GM18870 (cell line): ENCODE measurements around the gene PARM1.
A peak's percentile ranks its signal among the peaks of the same experiment; 100 is the strongest.

Experiments
- ATAC-seq: cut with Tn5 transposase; IDR thresholded peaks from one replicate; pipeline ENCODE4 v1.9.1; 2021; ENCODE audit warnings: moderate library complexity; ENCODE audit not compliant: unreplicated experiment

PARM1 gene, protein sequence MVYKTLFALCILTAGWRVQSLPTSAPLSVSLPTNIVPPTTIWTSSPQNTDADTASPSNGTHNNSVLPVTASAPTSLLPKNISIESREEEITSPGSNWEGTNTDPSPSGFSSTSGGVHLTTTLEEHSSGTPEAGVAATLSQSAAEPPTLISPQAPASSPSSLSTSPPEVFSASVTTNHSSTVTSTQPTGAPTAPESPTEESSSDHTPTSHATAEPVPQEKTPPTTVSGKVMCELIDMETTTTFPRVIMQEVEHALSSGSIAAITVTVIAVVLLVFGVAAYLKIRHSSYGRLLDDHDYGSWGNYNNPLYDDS

DNA sequence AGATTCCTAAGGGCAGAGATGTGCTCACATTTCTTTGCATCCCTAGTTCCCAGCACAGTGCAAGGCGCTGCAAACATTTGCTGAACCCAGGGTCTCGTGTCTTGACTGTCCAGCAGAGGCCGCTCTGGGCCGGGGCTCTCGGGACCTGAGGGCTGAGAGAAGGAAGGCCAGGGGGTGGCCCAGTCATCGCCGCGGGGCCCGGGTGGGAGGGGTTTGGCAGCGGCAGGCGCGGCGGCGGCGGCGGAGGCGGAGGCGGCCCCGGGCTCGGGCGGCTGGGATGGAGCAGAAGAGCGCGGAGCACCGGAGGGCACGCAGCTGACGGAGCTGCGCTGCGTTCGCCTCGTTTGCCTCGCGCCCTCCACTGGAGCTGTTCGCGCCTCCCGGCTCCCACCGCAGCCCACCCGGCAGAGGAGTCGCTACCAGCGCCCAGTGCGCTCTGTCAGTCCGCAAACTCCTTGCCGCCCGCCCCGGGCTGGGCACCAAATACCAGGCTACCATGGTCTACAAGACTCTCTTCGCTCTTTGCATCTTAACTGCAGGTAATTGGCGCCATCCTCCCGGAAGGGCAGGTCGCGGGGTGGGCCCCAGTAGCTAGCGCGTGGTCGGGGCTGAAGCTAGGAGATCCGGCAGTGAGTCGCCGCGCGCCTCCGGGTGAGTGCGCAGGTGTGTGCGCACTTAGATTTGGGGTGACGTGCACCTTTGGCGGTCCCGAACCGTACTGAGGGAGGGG is at the start of gene PARM1:
TSS of gene PARM1 (plus strand) at position 285 of the 730 bp plus-strand sequence. CDS start at position 497, 212 bp downstream.
- peak; percentile 58 for ATAC-seq

DNA sequence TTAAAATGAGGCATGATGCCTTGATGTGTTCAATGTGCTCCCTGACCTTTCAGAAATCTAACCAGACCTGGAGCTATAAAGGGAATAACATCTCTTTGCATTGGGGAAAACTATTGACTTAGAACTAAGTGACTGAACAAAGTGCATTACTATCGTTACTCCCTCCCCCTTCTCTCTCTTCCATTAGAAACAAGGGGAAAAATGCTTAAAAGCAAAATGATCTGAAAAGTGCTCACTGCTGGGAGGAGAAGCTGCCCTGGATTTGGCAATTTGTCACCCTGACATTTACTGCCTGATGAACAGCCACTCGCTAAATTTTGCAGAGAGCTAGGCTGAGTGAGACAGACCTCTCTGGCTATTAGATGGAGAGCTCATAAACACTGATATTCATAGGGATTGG is 48.6 kb upstream of the PARM1 start:
- ATAC-seq, result no peak

DNA sequence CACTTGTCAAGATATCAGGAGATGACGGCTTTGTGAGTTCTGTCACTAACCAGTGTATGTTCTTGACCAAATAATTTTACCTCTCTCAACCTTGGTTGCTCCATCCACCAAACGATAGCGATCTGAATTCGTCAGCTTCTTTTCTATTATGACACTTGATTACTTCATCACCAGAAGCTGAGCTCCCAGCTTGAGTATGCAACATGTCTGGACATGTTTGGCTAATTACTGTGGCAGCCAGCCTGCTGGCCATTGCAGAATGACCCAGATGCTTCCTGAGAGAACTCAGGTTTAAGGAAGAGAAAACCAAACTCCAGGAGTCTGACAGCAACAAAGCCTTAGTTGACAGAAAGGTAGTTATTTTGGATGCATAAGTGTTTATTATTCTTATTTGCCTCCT is 46.4 kb upstream of the PARM1 start:
- no peak for ATAC-seq

DNA sequence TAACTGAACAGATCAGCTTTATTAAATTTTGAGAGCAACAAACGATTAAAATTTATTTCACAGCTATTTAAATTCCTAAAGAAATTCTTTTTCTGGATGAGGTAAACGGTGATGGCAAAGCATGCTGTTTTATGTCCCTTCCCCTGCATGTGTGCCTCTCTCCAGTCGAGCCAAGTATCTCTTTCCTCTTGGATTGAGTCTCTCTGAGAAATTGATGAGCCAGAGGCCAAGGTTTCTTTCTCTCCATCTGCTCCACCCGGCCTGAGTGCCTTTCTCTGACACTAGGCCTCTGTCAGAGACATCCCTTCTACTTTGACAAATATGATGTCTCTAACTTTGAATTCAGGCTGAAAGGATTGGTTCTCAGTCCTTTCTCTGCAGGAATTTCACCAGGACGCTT is 42.6 kb upstream of the PARM1 start:
- ATAC-seq, result no peak

DNA sequence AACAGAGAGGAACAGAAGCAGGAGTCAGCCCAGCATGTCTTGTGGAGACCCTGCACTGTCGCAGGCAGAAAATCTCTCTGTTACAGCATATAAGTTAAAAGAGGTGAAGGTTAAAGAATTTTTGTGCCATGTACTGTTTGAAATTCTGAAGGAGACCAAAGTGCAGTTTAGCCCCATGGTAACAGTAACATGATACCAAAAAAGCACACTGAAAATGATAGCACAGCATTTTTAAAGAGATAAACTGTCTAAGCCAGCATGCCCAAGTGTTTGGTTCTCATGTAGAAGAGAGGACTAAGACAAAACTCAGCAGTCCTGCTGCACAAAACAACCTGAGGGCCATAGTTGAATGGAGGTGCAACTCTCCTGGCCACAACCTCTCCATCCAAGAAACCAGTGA is 41.9 kb upstream of the PARM1 start:
- ATAC-seq, result no peak

DNA sequence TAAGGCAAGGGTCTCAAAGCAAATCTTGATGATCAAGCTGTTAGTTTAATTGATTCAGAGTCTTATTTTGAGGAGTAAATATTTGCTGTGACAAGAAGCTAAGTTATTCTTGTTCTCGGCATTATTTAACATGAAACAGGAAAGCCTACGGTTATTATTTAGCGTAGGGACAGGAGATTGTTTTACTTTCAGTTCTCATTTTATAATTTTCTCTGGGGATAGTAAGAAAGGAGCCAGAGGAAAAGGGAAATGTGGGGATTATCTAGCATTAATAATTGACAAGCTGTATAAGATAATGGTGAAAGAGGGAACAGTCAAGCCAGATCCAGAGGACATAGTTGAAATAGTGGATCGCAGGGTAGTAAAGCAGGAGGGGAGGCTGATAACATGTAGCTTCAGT is 39.7 kb upstream of the PARM1 start:
- no peak for ATAC-seq

DNA sequence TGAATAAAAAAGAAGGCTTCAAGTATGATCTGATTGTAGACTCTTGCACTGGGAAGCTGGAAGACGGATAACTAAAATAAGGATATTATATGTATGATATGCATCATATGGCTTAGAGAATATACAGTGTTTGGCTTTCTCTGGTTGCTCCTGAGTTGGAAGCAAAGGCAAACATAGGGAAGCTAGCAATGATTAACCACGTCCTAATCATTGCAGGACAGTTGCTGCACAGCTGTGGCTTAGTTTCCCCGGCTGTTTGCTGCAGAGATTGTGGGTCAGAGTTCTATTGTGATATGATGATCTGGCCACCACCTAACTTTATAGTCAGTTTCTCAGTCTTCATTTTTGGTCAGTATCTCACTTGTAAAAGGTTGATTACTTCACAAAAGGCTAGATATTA is 36.3 kb upstream of the PARM1 start:
- ATAC-seq, result no peak

DNA sequence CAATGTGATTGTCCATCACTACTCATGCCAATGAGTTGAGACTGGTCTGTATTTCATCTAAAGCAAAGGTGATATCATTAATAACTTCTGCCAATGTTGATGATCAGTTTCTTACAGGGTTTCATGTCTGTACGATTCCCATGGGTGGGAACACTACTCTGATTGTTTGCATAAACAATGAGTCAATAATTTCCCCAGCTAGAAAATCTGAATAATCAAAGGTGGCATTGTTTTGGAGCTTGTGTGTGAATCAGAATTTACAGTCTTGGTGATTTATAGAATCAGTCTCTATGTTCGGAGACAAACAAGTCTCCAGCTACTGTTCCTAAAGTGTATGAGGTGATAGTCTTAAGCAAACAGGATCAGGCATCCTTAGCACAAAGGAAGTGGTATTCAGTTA is 35.5 kb upstream of the PARM1 start:
- no peak for ATAC-seq

DNA sequence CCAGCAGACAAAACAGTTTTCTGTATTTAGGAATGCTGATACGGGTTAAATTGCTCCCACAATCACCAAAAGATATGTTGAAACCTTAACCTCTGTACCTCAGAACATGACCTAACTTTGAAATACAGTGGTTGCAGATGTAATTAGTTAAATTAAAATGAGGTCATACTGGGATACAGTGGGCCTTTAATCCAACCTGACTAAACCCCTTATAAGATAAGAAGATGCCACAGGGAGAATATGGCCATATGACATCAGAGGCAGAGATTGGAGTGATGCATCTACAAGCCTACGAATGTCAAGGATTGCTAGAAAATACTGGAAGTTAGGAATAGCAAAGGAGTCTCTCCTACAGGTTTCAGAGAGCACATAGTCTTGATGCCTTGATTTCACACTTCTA is 32.1 kb upstream of the PARM1 start:
- ATAC-seq, result no peak

DNA sequence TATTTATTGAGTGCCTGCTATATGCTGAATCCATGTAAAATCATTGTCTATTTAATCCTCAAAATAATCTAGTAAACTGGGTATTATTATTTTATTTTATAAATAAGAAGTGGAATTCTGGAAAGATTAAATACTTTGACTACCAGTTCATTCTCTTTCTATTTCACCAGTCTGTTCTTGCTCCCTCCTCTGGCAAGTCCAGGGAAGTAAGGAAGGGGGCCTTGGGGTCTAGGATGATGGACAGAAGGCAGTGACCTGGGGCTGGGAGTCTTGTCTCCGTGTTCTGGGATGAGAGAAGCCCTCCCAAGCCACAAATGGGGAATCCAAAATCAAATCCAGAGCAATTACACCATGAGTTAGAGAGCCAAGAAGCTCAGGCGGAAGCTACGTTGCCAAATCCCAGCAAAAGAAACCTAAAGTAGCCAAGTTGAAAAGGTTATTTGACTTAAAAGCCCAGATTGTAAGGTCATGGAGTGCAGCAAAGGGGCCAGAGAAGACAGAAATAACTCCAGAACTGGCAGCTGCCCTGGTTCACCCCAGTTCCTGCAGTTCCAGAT is 28.3 kb upstream of the PARM1 start:
- ATAC-seq, result no peak

DNA sequence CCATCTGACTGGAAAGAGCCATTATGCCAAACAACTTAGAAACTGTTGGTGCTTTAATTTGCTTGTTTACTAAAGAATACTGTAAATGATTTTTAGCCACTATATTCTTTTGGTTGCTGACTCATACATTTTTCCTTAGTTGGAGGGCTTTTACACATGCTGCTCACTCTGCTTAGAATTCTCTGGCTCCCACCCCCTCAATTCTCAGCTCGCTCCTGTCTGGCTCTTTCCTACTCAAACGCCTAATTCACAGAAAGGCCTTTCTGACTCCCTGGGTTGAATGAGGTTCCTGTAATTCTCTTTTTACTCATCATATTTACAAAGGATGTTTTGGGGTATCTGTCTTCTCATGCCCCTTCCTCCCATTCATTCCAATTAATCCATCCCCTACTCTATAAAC is 26.1 kb upstream of the PARM1 start:
- ATAC-seq, result no peak

DNA sequence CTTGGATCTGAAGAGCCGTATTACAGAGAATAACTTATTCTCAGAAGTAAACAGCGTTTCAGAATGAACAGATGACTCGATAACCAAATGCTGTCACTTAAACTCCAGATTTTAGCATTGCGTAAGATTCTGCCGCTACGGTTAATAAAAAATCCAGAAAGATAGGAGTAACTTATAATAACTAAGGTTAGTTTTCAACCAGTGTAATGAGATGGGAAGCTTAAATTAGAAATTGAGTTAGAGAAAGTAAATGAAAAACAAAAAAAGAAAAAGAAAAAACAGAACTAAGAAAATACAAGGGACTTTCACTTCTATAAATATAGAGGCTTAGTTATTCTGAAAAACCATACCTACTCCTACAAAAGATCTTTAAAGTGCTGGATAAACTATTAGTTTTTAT is 13.1 kb upstream of the PARM1 start:
- ATAC-seq, result peak; percentile 64

DNA sequence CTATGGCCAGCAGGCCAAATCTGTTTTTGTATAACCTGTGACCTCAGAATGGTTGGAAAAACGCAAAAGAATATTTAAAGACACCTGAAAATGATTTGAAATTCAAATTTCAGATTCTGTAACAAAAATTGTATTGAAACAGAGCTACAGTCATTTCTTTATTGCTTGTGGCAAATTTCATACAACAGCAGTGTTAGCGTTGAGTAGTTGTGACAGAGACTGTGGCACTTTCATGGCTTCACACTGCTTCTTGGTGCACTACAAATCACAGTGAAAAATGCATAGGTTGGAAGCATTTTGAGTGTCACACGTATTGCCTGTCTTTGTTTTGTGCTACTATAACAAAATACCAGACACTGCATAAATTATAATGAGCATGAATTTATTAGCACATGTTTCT is 12.2 kb upstream of the PARM1 start:
- ATAC-seq, result no peak

DNA sequence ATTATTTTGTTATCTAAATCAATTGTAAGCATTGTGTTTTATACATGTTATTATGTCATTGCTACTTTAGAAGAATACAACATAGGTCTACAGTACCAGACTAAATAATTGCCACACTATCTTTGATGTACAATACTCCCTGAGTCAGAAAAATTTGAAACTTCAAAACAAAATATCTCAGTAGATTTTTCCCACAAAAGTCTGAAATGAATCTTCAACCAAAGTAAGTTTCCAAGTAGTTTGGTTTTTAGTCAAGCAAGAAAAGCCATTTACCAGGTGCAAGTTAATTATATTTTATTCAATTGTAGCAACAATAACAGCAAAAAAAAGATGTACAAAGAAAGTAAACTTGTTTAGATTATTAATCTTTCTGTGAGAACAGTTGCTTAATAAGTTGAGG is 11.4 kb upstream of the PARM1 start:
- ATAC-seq, result no peak

DNA sequence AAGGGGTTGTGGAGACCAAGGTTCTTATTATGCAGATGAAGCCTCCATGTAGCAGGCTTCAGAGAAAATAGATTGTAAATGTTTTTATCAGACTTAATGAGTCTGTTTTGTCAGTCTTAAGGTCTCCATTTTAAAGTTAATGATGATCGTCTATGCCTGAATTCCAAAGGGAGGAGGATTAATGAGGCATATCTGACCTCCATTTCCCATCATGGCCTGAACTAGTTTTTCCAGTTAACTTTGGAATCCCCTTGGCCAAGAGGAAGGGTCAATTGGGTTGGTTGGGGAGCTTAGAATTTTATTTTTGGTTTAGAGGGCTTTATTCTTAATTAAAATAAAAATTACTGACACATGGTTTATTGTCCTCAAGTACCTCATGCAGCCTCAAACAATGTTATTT is 6.9 kb upstream of the PARM1 start:
- ATAC-seq, result no peak

DNA sequence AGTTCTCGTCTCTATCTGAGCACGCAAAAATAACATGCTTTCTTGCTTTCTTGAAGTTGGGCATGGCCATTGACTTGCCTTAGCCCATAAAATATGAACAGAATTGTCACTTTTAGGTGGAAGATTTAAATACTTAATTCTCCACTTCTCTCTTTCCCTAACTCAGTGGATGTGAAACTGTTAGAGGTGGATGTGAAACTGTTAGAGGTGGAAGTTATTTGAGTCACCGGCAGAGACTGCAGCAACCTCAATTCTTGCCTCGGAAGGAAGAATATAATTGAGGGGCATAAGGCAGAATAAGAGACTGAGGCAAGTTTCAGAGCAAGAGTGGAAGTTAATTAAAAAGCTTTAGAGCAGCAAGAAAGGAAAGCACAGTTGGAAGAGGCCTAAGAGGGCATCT is 2.8 kb upstream of the PARM1 start:
- ATAC-seq, result peak; percentile 61

DNA sequence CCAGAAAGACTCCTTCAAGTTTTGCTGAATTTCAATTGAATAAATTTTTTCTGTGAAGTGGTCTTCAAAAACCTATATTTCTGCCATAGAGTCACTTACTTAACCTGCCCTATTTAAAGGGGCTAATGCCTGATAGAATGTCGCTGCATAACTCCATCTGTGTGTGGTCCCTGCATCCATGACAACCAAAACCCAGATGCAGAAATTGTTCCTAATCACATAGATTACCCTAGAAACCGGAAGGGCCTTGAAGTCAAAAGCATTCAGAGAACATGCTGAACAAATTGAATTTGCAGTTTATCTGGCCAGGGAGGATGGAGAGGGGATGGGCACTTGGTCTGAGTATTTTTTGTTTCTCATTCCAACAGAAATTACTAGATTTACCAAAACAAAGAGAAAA is 1.5 kb upstream of the PARM1 start:
- ATAC-seq, result no peak

DNA sequence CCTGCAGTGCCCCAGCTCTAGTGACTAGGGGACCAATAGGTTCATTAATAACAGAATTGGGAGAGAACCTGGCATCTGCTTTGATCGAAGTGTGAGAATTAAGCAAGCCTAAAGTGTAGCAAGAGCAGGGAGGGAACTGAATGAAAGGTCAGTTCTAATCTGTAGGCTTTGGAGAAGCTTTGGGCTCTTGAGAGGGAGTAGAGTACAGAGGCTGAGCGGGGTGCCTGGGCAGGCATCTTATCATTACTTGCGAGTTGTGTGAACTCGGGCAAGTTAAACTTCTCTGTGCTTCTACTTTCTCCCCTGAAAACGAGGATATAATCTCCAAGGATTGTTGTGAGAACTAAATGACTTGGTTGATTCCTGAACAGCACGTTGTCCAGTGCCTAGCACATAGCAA is 906 bp upstream of the PARM1 start:
- no peak for ATAC-seq

DNA sequence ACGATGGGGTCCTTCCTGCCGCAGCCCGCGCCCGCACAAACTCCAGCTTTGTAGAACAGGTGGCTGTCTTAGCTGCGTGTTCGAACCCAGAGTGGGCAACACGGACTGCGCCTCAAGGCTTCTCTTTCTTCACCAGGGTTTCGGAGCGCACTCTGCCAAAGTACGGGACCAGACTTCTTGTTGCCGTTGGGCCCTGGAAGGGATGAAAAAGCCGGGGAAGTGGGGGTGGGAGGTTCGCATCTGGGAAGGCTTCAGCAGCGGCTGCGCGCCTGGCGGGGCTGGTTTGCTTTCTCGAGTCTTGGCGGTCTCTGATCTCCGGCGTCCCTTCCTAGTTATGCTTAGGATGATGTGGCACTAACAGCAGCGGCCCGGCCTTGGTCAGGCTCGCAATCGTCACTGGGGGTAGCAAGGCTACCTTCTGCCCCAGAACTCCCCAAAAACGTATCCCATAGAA is 673 bp downstream of the PARM1 start:
- ATAC-seq, result no peak

DNA sequence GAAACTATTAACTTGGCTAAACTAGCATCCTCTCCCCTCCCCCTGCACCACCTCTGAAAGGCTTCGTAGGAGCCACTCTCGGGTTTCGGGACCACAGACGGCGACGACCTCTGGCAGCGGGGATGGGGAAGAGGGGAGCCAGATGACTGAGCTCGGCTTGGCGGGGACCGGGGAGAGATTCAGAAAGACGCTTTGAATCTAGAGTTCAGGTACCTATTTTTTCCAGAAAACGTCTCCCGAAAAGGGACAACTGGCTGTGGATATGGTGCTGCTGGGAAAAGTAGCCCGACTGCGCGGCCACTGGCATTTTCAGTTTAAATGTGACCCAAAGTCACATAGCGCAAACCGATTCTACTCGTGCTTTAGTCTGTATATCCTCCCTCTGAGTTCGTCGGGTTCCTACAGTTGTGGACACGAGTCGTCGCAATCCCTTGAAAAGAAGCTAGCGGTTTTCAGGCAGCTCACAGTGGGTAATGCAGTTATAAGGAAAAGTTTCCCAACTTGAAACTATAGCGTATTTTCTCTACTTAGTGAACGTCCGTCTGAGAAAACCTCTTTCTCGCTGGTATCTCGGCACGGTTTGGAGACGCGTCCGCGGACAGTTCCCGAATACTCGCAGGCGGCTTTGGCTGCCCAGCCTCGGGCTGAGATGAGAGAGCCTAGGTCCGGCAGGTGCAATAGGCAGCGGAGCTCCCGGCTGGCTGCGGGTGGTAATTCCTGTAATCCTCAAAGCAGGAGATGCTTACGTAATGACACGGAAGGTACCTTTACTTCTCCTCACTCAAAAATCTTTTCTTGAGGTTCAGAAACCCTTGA is 1.3 kb downstream of the PARM1 start:
- no peak for ATAC-seq

DNA sequence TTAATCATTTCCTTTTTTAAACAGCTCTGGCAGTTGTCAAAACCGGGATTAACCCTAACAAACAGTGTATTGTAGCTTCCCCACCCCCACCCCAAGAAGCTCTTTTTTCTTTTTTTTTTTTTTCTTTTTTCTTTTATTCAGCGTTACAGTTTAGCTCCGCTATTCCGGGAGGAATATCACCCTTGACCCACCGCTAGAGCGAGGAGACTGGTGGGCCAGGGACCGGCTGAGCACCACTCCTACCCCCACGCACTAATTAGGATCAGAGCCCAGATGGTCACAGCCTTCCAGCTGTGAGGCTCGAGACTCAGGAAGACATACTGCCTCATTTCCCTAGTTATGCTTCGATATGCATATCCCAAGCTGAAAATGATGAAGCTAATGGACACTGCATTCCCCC is 2.0 kb downstream of the PARM1 start:
- no peak for ATAC-seq
